OCI-LY3 (cell line): ENCODE data around the gene TPRA1.

Experiments used
- CTCF ChIP-seq: fragments of 200-600, 300-600 bp; sonication (generic); IDR thresholded peaks from 2 replicates; pipeline ENCODE4 v1.5.1; 2014; ENCODE audit warnings: antibody characterized with exemption, low read length, low read depth
- EZH2phosphoT487 ChIP-seq: fragments of 200-600 bp; shearing (Covaris generic); IDR thresholded peaks from 2 replicates; pipeline ENCODE4 v1.6.1; 2018; ENCODE audit warnings: antibody characterized with exemption, mixed run types, low read depth

- TF ChIP-seq CTCF (no peak), EZH2phosphoT487 (no peak)
These were observed 14.1 kb upstream of the TPRA1 start for GRCh38 chr3:127604546-127605165.
